HG03342 (cell line): ENCODE measurements around the gene ERC2.
"Not testable (repeated sequence)": the region's sequence is repeated elsewhere in the genome, so short reads cannot be mapped to it uniquely, and the experiment has no call there.

ENCODE experiments used
- ATAC-seq: cut with Tn5 transposase; IDR thresholded peaks from one replicate; pipeline ENCODE4 v1.9.1; 2021; ENCODE audit warnings: mild to moderate bottlenecking, moderate library complexity; ENCODE audit not compliant: unreplicated experiment

The ERC2 gene

DNA sequence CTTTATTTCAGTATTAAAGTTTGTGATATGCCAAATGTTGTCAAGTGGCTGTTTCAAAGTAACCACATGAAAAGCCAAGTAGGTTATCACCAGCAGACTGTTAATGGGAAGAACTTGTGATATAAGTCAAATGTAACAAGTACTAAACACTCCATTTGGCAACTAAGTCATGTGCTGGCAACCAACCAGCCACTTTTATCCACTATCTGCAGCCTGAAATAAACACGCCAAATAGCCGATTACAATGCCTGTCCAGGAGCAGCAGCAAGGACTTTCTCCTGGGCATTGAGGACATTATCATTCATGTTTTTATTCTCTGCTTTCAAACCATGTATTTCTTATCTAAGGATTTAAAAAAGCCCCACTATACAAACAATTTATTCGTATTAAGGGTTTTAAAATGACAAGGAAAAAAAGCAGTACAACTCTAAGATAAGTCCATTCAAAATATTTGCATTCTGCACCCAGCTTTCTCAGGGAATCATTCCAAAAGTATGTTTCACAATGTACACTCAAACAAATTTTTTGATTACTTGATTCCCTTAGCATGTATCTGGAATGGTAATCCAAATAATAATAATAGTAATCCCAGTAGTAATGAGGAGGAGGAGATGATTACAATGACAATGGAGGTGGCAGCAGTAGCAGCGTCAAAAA is 448.6 kb downstream of the ERC2 start:
- no peak for ATAC-seq

DNA sequence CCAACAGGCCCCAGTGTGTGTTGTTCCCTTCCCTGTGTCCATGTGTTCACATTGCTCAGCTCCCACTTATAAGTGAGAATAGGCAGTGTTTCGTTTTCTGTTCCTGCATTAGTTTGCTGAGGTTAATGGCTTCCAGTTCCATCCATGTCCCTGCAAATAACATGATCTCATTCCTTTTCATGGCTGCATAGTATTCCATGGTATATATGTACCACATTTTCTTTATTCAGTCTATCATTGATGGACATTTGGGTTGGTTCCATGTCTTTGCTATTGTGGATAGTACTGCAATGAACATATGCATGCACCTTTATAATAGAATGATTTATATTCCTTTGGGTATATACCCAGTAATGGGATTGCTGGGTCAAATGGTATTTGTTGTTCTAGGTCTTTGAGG is 452.9 kb downstream of the ERC2 start:
- ATAC-seq = not testable (repeated sequence)

DNA sequence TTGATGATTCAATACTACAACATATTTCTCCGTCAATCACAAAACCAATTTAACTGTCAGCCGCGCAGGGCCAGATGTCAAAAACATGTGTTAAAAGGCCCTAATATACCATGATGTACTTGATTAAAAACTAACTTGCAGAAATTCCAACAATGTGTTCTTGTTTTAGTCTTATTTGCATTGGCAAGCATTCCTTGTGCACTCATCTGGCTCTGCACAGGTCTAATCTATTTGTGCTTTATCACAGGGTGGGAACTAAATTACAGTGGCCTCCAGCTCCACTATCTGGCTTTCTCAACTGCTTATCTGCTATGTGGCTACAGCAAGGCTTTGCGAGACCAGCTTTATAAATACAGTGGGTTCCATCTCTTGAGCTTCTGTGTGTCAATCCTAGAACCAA is 455.5 kb downstream of the ERC2 start:
- no peak for ATAC-seq

DNA sequence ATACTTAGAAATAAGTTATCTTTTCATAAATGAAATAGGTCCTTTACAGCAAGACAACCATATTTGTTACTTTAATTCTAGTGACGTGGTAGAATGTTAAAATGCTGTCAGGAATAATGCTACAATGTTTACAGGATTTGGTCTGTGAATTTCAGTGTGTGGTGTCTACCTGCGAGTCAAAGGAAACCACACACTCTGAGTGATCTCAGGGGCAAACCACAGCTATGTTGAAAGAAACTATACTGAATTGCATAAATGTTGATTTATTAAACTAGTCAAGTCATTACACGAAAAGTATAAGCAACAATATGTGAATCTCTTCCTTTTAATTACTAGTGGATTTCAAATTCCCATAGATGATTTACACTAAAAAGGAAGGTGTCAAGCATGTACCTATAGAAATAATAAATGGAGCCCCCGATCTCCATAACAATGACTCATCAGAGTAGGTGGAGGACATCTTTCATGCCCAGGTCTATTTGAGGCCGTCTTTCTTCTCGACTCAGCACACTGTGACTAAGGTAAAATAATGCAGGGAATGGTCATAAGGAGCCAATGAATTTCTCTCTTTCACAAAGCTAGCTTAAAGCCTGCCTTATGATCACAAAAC is 463.0 kb downstream of the ERC2 start:
- no peak for ATAC-seq

DNA sequence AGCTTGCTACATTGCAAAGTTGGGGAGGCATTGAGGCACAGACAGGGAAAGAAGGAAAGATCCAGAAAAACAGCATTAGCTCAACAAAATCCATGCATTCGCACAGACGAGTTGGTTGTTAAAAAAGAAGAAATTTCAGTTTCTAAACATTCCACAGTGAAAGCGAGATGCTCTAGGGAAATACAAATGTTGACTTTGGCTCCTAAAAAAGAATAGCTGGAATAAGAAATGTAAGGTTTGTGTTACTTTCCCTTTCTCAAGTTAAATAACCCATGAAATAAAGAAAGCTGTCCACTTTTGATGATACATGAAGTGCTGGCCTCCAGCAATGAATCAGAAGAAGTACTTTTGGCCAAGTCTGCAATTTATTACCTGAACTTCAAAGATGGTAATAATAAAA is 465.1 kb downstream of the ERC2 start:
- no peak for ATAC-seq

DNA sequence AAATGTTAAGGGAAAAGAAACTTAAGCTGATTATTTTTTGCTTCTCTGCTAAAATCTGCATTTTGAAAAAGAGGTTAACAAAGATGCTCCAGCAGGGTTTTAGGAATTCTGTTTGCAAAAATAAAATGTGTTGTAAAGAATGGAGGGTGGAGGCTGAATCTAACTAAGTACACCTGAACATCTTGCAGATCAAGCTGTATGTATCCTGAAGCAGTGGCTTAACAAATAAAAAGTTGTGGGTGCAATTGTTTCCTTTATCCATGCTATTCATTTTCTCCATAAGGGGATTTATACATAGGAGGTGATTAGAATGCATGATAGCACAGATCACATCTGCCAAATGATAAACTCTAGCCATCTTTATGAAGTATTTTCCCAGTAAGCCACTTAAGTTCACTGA is 466.3 kb downstream of the ERC2 start:
- no peak for ATAC-seq

DNA sequence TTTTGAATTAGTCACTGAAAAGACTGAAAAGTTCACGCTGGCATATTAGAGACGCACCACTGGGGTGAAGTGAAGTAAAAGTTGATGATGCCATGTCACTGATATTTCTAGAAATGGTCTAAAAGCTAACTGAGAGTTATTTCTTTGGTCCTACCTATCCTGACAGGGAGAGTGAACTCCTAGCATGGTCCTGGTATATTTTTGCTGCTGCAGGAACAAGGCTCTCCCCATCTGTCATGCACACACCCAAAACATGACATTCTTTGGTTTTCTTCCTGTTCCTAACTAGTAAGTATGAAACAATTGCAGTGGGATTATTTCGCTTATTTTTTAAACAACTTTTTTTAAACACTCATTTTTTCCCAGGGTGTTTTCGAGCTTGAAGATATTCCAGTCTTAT is 466.7 kb downstream of the ERC2 start:
- ATAC-seq = no peak

DNA sequence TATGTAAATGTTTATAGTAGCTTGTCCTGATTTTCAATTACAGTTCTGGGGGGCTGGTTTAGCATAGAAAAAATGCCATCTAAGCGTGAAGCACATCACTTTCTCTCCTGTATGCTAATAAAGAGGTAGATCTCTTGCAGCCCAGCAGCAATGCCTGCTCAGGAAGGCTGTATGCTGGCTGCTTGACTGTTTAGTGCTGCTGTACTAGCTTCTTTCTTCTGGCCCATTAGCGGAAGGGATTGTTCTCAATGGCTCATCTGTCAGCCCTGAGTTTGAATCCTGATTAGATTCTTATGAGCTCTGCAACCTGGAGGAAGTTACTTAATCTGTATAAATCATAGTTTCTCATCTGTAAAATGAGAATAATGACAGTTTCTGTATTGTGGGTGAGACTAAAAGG is 478.9 kb downstream of the ERC2 start:
- no peak for ATAC-seq

DNA sequence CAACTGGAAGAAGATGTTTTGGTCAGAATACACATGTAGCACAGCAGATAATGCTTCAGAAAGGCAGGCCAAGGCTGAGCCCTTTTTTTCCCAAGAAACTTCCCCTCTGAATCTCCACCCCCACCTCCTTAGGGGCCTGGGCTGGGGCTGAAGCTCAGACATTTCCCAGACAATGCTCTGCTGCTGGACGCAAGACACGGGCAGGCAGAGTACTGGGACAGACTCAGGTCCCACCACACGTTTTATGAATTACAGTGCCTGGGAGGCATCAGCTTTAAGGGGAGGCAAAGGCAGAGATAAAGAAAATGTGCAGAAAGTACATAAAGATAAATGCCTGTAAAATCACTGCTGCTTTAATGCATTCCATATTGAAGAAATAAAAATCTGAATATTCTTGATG is 479.4 kb downstream of the ERC2 start:
- ATAC-seq = no peak

DNA sequence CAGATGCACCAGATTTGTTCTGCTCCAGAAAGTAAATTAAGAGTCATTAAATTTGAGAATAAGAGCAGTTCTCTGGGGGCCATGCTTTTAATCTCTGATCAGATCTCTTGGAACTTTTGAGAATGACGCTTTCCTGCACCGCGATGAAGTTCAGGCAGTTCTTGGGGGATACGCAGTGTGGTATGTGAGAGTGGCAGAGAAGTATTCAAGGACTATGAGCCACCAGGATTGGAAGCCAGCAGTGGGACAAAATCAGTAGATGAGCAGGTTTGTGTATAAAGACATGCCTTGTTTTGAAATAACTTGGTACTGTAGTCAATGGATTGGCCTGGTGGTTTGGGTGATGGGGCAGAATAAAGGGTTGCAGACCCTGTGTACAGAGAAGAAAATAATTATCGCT is 483.6 kb downstream of the ERC2 start:
- no peak for ATAC-seq

DNA sequence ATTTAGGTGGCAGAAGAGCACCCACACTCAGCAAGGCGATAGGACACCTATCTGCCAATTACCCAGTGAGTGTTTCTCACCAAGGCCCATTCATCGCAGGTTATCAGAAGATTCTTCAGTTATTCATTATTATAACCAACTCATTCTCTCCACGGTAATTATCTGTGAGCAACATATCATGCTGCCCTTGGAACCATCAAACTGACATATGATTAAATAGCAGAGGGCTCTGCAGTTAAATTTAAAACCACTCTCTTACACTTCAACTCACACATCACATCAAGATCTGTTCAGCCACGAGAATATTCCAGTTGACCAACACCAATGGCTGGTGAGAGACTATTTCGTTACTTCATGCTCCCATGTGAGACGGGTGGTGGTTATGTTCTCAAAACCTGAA is 489.3 kb downstream of the ERC2 start:
- ATAC-seq = no peak

DNA sequence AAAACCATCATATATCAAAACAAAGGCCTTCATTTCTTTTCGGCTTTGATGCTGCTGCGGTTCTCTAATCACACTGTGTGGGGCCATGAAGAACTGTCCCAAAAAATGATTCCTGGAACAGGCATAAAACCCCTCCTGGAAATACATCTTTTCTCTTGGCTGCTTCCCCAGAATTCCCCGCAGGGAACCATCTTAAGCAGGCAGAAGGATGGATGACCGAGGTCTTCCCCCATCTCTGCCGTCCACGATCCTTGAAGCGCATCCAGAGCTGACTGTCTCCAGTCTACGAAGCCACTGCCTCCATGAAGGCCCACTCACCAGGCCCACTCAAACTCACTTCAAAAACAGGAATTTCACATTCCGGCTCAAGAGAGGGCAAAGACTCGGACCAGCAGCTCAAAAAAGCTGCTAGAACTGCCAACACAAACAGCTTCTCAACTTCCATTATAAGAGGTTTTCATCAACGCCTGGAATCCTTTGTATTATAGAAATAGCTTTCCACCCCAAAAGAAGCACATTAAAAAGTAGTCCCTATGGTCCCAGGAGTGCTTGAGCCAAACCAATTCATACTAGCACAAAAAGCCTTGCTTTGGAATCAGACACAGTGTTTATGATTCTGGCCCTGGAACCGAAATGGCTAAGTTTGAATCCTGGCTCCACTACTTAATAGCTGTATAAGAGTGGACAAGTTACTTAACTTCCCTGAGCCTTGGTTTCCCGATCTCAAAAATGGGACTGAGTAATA is 493.7 kb downstream of the ERC2 start:
- ATAC-seq = no peak

DNA sequence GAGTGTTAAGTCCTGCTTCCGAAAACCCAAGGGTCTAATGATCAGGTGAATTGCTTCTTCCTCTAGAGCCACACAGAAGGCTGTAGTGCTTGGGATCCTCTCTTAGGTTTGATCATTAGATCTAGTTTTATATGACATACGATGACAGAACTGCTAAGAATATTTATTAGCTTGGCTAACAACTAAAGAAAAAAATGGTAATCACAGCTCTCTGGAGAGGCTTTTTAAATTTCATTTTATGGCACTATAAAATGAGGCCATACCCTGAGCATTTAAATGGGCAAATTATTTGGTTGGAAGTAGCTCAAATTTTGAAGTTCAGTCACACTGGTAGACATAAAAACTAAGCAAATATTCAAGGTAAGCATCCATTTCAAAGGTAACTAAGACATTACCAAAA is 498.6 kb downstream of the ERC2 start:
- ATAC-seq = no peak

DNA sequence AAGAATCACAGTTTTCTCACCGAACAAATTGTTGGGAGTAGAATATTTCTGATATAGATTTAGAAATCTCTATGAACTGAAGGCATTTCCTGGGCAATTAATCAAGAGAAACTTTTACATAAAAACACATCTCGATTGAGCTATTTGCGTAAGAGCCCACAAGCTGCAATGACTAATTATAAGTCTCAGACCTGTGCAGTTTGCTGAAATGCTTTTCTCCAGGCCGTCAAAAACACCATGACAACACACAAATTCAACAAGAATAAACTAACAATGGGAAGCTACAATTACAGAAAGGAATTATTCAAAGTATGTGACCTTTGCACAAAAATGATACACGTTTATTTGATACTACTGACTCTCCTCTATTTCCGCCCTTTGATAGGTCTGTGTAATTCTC is 499.9 kb downstream of the ERC2 start:
- no peak for ATAC-seq

DNA sequence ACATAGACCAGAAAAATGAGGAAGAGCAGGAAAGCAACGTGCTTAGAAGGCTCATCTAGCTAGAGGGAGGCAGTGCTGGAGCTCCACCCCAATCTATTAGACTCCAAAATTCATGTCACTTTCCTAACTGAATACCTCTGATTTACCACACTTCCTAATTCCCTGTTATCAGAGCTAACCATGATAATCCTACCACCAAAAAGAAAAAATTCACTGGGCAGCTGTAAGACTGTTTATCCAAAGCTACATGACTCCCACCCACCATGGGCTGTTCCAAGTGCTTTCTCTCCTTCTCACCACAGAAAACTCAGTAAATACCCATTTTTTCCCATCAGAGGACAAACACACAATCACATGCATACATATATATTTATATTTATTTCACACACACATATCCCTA is 501.7 kb downstream of the ERC2 start:
- ATAC-seq = no peak

DNA sequence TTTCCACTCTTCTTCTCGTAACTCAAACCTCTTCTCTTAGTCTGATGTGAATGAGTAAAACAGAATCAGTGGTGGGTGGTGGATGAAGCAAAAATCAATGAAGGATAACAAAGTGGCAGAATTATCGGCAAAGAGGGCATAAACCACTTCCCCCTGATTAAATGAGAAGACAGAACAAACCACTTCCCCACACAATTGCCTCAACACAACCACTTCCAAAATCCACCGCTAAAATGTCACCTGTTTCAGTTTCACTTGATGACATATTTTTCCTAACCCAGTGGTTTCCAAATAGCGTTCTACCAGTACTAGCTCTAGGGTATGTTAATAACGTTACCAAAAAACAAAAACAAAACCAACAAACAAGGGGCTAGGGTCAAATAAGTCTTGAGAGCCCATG is 502.5 kb downstream of the ERC2 start:
- ATAC-seq = no peak

DNA sequence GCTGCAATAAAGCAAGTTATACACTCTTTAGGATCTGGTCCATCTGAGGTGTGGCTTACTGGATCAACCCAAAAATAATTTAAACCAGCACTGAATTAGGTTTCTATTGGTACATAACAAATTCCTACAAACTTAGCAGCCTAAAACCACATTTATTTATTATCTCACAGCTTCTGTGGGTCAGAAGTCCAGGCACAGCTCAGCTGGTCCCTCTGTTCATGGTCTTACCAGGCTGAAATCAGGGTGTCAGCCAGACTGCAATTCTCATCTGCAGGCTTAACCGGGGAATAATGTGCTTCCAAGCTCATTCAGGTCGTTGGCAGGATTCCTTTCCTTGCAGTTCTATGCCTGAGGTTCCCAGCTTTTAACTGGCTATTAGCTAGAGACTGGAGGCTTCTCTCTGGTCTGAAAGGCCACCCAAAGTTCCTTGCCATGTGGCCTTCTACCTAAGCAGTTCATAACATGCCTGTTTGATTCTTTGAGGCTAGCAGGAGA is 503.7 kb downstream of the ERC2 start:
- no peak for ATAC-seq

DNA sequence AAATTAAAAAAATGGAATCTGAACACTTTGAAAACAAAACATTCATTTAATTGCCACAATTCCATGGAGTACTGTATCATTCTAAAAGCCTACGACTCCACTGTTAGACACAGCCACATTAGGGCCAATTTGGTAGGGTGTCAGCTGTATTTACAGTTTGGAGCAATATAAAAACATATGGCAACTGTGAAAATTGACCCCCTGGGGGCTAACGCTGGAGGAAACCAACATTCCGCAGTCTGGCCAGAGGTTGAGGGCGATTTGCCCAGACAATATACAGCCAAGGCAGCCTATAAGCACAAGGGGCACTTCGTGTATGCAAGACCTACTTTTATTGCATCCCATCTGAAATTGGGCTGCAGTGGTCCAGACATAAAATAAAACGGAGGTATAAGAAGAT is 504.7 kb downstream of the ERC2 start:
- no peak for ATAC-seq

DNA sequence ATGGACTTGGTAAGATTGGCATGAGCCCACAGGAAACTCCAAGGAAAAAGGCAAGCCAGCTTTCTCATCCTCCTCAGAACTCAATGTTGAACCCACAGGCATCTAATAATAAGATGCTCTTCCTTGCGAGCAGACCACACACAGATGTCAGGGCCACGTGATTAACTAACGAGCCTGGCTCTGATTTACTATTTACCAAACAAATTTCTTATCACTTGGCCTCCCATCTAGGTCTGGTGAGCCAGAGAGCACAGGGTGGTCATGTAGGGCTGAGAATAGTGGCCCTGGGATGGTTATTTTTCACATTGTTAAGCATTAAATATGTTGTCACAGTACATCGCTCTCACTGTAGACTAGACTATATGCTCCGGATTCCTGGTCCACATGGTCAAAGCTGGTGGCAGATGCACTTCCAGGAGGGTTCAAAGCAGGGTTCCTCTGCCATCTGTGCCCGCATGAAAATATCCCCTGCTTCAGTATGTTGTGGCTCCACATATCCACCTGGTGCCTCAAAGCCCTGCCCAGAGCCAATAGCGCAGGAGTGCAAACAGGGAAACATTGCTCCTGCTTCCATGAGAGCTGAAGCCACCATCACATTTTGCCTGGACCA is 508.7 kb downstream of the ERC2 start:
- no peak for ATAC-seq

DNA sequence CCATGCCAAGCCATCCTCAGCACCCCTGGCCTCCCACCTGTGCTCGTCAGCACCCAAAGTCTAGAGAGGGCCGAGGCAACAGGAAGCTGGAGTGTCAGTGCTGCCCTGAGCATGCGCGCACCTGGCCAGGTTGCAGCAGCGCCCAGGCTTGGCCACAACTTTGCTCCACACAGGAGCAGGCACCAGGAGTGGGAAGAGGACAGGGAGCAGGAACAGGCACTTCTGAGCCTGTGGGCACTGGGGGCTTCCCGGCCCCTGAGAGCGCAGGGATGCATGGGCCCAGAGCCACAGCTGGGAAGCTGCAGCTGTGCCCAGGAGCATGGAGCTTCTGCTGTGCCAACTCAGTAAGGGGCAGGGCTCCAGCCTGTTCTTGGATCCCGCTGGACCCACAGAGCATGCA is 509.7 kb downstream of the ERC2 start:
- ATAC-seq = no peak

DNA sequence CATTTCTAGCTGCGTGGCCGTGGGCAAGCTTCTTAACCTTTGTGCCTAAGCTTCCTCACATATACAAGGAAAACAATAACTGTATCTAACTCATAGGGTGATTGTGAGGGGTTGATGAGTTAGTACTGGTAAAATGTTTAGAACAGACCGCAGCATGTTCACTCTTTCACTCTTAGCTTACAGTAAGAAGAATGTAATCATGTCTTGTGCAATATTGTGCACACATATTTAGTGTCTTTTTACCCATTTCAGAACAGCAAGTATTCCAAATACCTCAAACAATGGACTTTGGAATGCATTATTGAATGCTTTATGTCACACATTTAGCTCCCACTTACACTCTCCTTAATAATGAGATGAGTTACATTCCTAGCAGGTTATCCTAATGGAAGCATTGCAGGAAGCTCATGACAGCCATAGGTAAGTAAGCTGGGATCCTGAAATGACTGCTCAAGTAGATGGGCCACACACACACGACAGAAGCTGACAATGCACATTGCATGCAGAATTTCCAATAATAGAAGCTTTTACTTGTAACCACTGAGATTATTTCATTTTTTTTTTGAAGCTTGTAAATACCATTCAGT is 512.3 kb downstream of the ERC2 start:
- no peak for ATAC-seq
